ENCODE data around the gene CNBD2. TPM values are rescaled to one million over a fixed set of nuclear protein-coding genes. Genes with fewer than 3 reads are reported as not detected.
"Not testable (repeated sequence)": the region's sequence is repeated elsewhere in the genome, so short reads cannot be mapped to it uniquely, and the experiment has no call there.

The CNBD2 gene
- total RNA-seq, 2 donors from 2014 or later: 11.7 to 16.6 TPM

GRCh38 chr20:35954200-35954906 is 14.0 kb upstream of the CNBD2 start, which contains the start of gene SCAND1:
Gene SCAND1 (minus strand): TSS chr20:35954502. CDS start chr20:35954284, 218 bp downstream.
- Mint-ChIP-seq H3K36me3 (ENCODE audit: low read depth) (no peaks in the 10 kb centered on the region), H3K4me1 (peaks cover 14% of the 10 kb centered on the region), H3K4me3 (peak within 1 kb of the TSS; percentile 98), H3K27me3 (no peaks in the 10 kb centered on the region), H3K27ac (peak within 1 kb of the TSS; percentile 97)
- DNase-seq: peak; percentile 94 to 96 (median 95)
- H3K9me3 ChIP-seq (ENCODE audit: control insufficient read depth, low read length, poor library complexity, severe bottlenecking): no peaks in the 10 kb centered on the region
- ATAC-seq: peak; percentile 87

DNA sequence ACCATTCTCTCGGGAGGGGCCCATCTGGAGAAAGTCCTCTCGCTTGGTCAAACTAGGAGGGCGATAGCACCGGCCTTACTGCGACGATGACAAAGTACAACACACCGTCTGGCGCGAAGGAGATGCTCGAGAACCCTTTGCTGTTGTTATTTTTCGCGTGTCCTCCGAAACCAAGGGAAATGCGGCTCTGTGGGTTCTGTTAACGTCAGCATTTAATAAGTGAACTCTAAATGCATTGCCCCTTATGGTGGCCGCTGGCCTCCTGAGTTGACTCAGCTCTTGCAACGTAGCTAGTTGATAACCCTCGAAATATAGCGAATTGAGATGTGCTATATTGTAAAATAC is 13.5 kb upstream of the CNBD2 start:
- H3K36me3 Mint-ChIP-seq (ENCODE audit: low read depth): no peaks in the 10 kb centered on the region
- peak overlapping the region; percentile 97 for H3K27ac Mint-ChIP-seq
- H3K4me3 Mint-ChIP-seq: peak overlapping the region; percentile 98
- DNase-seq (peak in 2 of 3 donors; percentile 22 to 37), ATAC-seq (peak; percentile 16)
- H3K9me3 ChIP-seq (ENCODE audit: control insufficient read depth, low read length, poor library complexity, severe bottlenecking): no peaks in the 10 kb centered on the region
- H3K27me3 Mint-ChIP-seq: no peaks in the 10 kb centered on the region
- H3K4me1 Mint-ChIP-seq: peaks cover 14% of the 10 kb centered on the region

DNA sequence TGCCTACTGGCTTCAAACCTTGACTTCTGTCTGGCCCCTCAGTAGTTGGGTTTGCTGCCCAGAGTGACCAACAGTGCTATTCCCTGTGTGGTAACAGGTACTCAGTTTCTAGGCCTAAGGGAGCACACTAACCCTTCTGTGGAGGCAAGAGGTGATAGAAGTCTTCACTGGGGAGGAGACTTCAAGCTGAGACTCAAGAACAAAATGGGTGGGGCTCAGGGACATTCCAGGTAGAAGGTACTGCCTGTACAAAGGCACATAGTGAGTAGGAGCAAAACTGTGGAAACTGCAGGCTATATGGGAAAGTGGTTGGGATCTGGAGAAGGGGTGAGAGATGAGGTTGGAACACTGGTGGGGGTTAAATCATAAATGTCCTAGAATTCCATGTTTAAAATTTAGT is 11.8 kb upstream of the CNBD2 start:
- DNase-seq (no peak), ATAC-seq (no peak)
- Mint-ChIP-seq H3K27me3 (no peaks in the 10 kb centered on the region), H3K4me1 (peaks cover 13% of the 10 kb centered on the region), H3K36me3 (ENCODE audit: low read depth) (no peaks in the 10 kb centered on the region), H3K4me3 (no peak overlapping the region), H3K27ac (no peak overlapping the region)
- H3K9me3 ChIP-seq (ENCODE audit: control insufficient read depth, low read length, poor library complexity, severe bottlenecking): no peaks in the 10 kb centered on the region

DNA sequence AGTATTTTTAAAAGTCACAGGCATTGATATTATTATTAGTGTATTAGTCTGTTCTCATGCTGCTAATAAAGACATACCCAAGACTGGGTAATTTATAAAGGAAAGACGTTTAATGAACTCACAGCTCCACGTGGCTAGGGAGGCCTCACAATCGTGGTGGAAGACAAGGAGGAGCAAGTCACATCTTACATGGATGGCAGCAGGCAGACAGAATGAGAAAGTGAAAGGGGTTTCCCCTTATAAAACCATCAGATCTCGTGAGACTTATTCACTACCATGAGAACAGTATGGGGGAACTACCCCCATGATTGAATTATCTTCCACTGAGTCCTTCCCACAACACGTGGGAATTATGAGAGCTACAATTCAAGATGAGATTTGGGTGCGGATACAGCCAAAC is 9.1 kb upstream of the CNBD2 start:
- H3K36me3 Mint-ChIP-seq (ENCODE audit: low read depth); H3K4me3 Mint-ChIP-seq; H3K9me3 ChIP-seq (ENCODE audit: control insufficient read depth, low read length, poor library complexity, severe bottlenecking); H3K4me1 Mint-ChIP-seq; DNase-seq; ATAC-seq; H3K27me3 Mint-ChIP-seq; H3K27ac Mint-ChIP-seq: not testable (repeated sequence)

DNA sequence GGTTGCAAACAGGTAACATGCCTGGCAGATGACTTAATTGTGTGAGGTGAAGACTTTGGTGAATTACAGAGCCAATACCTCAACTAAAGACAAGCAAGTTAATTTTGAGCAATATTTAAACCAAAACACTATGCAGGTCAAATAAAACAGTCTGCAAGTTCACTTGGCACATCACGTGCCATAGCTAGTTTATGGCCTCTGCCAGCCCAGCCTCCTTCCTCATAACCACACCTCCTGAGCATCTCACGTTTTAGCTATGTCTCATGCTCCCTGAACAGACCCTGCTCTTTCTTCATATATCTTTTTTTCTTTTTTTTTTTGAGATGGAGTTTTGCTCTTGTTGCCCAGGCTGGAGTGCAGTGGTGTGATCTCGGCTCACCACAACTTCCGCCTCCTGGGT is 4.5 kb upstream of the CNBD2 start:
- Mint-ChIP-seq H3K4me1 (peaks cover 6% of the 10 kb centered on the region), H3K27ac (no peak overlapping the region), H3K36me3 (ENCODE audit: low read depth) (peaks cover 2% of the 10 kb centered on the region), H3K27me3 (no peaks in the 10 kb centered on the region), H3K4me3 (no peak overlapping the region)
- no peaks in the 10 kb centered on the region for H3K9me3 ChIP-seq (ENCODE audit: control insufficient read depth, low read length, poor library complexity, severe bottlenecking)
- ATAC-seq: no peak
- DNase-seq: no peak

DNA sequence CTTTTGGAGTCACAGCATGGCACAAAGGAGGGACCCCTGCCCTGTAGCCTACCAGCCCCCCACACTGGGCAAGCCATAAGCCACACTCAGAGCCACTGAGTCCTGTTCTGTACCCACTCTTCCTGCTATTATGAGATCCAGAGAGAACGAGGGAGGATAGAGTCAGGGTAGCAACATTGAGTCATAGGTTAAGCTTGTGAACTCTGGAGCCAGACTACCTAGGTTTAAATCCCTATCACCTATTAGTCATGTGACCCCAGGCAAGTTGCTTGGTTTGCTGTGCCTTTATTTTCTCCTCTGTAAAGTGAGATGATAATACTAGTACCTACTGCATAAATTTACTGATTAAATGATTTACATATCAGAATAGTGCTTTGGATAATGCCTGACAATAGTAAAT is 540 bp downstream of the CNBD2 start:
- H3K9me3 ChIP-seq (ENCODE audit: control insufficient read depth, low read length, poor library complexity, severe bottlenecking): no peaks in the 10 kb centered on the region
- no peak overlapping the region for H3K27ac Mint-ChIP-seq
- no peaks in the 10 kb centered on the region for H3K27me3 Mint-ChIP-seq
- DNase-seq: no peak
- H3K36me3 Mint-ChIP-seq (ENCODE audit: low read depth): peaks cover 2% of the 10 kb centered on the region
- H3K4me3 Mint-ChIP-seq: no peak overlapping the region
- peaks cover 6% of the 10 kb centered on the region for H3K4me1 Mint-ChIP-seq
- no peak for ATAC-seq

GRCh38 chr20:35971981-35972380 is 3.6 kb downstream of the CNBD2 start:
- Mint-ChIP-seq H3K27ac (no peak overlapping the region), H3K4me3 (no peak overlapping the region), H3K27me3 (no peaks in the 10 kb centered on the region), H3K36me3 (ENCODE audit: low read depth) (no peaks in the 10 kb centered on the region), H3K4me1 (no peaks in the 10 kb centered on the region)
- H3K9me3 ChIP-seq (ENCODE audit: control insufficient read depth, low read length, poor library complexity, severe bottlenecking): no peaks in the 10 kb centered on the region
- DNase-seq (no peak), ATAC-seq (no peak)

DNA sequence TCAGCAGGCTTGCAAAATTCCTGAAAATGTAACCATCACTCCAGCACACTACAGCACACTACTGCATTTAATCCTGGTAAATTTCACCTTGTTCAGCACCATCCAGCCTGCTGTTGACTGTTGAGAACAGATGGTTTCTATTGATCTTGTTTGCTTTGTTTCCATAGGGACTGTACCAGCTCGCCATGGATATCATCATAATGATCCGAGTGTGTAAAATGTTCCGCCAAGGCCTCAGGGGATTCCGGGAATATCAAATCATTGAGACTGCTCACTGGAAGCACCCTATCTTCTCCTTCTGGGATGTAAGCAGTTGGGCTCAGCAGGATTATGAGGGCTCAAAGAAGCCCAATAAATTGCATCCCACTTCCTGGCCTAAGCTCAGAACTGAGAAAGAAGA is 4.1 kb downstream of the CNBD2 start:
- DNase-seq (no peak), ATAC-seq (no peak)
- H3K9me3 ChIP-seq (ENCODE audit: control insufficient read depth, low read length, poor library complexity, severe bottlenecking): no peaks in the 10 kb centered on the region
- Mint-ChIP-seq H3K4me1 (no peaks in the 10 kb centered on the region), H3K27ac (no peak overlapping the region), H3K4me3 (no peak overlapping the region), H3K36me3 (ENCODE audit: low read depth) (no peaks in the 10 kb centered on the region), H3K27me3 (no peaks in the 10 kb centered on the region)

GRCh38 chr20:35974256-35974655 is 5.9 kb downstream of the CNBD2 start:
- ATAC-seq: no peak
- DNase-seq: no peak
- H3K4me1 Mint-ChIP-seq: no peaks in the 10 kb centered on the region
- H3K9me3 ChIP-seq (ENCODE audit: control insufficient read depth, low read length, poor library complexity, severe bottlenecking): no peaks in the 10 kb centered on the region
- H3K36me3 Mint-ChIP-seq (ENCODE audit: low read depth): no peaks in the 10 kb centered on the region
- H3K27me3 Mint-ChIP-seq: no peaks in the 10 kb centered on the region
- H3K4me3 Mint-ChIP-seq: no peak overlapping the region
- no peak overlapping the region for H3K27ac Mint-ChIP-seq

DNA sequence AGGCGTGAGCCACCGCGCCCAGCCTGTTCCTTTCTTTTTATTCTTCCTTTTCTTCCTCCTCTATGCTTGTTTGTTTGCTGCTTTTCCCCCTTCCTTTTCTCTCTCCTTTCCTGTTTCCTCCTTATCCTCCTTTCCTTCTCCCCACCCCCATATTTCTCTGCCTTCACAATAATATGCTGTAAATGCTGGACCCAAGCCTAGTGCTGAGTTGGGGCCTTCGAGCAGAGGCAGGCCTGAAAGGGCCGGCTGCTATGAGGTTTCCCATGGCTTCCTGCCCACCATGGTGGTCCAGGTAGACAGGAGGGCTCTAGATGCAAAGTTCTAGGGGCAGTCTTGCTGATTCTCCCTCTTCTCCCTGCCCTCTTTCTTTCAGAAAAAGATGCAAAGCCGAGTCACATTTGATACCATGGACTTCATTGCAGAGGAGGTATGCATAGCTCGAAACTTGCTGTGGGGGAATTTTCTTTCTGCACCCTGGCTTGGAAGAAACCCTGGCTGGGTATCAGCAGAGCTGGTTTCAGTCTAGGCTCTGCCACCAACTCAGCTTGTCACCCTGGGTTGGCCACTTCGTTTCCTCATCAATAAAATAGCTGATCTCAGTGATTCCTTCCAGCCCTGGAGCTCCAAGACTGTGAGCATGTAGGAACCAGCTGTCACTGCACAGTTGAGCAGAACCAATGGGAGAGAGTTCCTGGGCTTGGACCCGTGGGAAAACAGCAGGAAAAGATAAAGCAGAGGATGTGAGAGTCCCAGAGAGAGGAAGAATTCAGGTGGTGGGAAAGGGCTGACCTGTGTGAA is 7.4 kb downstream of the CNBD2 start:
- Mint-ChIP-seq H3K4me3 (no peak overlapping the region), H3K27me3 (peaks cover 11% of the 10 kb centered on the region), H3K4me1 (no peaks in the 10 kb centered on the region), H3K36me3 (ENCODE audit: low read depth) (no peaks in the 10 kb centered on the region), H3K27ac (no peak overlapping the region)
- no peak for DNase-seq
- ATAC-seq: no peak
- H3K9me3 ChIP-seq (ENCODE audit: control insufficient read depth, low read length, poor library complexity, severe bottlenecking): no peaks in the 10 kb centered on the region

DNA sequence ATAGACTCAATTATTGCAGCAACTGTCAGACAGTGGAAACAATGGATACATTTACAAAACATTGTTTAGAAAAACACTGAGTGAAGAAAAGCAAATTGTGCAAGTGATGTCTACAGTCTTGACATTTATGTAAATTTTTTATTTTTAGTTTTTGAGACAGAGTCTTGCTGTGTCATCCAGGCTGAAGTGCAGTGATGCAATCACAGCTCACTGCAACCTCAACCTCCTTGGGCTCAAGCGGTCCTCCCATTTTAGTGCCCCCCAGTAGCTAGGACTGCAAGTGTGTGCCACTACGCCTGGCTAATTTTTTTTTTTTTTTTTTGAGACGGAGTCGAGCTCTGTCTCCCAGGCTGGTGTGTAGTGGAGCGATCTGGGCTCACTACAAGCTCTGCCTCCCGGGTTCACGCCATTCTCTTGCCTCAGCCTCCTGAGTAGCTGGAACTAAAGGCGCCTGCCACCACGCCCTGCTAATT is 9.7 kb downstream of the CNBD2 start:
- H3K27ac Mint-ChIP-seq: no peak overlapping the region
- H3K4me1 Mint-ChIP-seq: no peaks in the 10 kb centered on the region
- peaks cover 5% of the 10 kb centered on the region for H3K36me3 Mint-ChIP-seq (ENCODE audit: low read depth)
- peaks cover 25% of the 10 kb centered on the region for H3K27me3 Mint-ChIP-seq
- no peak for DNase-seq
- H3K4me3 Mint-ChIP-seq: no peak overlapping the region
- no peak for ATAC-seq
- no peaks in the 10 kb centered on the region for H3K9me3 ChIP-seq (ENCODE audit: control insufficient read depth, low read length, poor library complexity, severe bottlenecking)

- peaks cover 3% of the 10 kb centered on the region for H3K4me1 Mint-ChIP-seq
- H3K4me3 Mint-ChIP-seq: no peak overlapping the region
- no peak for DNase-seq
- peaks cover 25% of the 10 kb centered on the region for H3K27me3 Mint-ChIP-seq
- H3K27ac Mint-ChIP-seq: no peak overlapping the region
- H3K9me3 ChIP-seq (ENCODE audit: control insufficient read depth, low read length, poor library complexity, severe bottlenecking): no peaks in the 10 kb centered on the region
- peaks cover 5% of the 10 kb centered on the region for H3K36me3 Mint-ChIP-seq (ENCODE audit: low read depth)
- ATAC-seq: no peak
Observed at GRCh38 chr20:35979544-35979943, 11.2 kb downstream of the CNBD2 start.

GRCh38 chr20:35981969-35982368 is 13.6 kb downstream of the CNBD2 start:
- Mint-ChIP-seq H3K27ac (no peak overlapping the region), H3K27me3 (peaks cover 30% of the 10 kb centered on the region), H3K4me3 (no peak overlapping the region), H3K36me3 (ENCODE audit: low read depth) (peaks cover 7% of the 10 kb centered on the region), H3K4me1 (peaks cover 5% of the 10 kb centered on the region)
- no peaks in the 10 kb centered on the region for H3K9me3 ChIP-seq (ENCODE audit: control insufficient read depth, low read length, poor library complexity, severe bottlenecking)
- ATAC-seq (no peak), DNase-seq (no peak)

Measured in T-helper 17 cell (primary cell).